Testis (tissue), 2 donors: ENCODE results near the gene NRP1.

Source experiments
- CTCF ChIP-seq, 3 experiments: fragments of 450-650 bp in 2 of 3; fragments of 200-600 bp in 1 of 3; sonication (generic) in 1 of 3; IDR thresholded peaks; one replicate each; pipeline ENCODE4 v1.5.1; 2016 to 2019; ENCODE audit warnings: antibody characterized with exemption in 3 of 3, mild to moderate bottlenecking in 2 of 3, moderate library complexity in 1 of 3
- POLR2A ChIP-seq: fragments of 450-650 bp; IDR thresholded peaks from one replicate; pipeline ENCODE4 v1.6.1; 2017; ENCODE audit warnings: antibody characterized with exemption, mild to moderate bottlenecking, moderate library complexity

DNA sequence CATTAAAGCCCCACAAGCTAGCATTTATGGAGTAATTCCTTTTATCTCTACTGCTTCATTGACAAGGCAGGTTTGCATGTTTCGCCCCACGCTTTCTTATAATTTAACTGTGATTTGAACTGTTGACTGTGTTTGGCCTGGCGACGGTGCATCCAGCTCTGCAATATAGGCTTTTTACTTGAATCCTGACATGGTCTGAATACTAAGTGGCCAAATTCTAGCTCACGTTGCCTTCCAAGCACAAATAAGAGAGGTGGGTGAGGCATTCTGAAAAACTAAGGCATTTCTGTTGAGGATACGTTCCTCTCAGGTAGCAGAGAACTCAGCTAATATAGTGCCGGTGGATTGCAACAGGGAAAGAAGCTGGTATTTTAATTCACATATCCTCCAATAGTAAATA lies 61.8 kb downstream of the NRP1 start:
- no peak for TF ChIP-seq CTCF (IDR thresholded peaks at IDR 0.05)
- no peak for TF ChIP-seq POLR2A
